Measurements from ENCODE around the gene GPR32.

DNA sequence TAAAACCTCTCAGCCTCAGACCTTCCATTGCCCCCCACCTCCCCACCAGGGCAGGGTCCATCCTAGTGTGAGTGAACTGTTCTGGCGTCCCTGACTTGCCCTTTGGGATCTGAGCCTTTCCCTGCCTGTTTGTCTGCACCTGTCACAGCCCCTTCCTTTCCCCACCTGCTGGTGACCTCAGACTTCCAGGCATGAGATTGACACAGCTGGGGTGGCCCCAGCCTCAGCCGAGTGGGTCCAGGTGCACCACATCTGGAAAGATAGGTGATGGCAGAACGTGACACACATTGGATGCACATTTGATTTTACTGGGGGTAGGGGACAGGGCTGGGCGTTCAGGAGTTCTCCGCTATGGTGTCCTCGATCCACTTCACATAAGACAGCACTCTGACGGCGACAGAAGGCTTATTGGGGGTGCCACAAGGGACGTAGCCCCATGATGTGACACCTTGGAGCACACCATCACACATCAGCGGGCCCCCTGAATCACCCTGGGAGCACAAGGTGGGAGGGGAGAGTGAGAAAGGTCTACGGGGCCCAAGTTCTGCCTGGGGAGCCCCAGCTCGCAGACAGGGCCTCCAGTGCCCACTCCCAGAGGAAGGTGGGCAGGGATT lies 48.7 kb downstream of the GPR32 start:
- TF ChIP-seq, protein P1, sequence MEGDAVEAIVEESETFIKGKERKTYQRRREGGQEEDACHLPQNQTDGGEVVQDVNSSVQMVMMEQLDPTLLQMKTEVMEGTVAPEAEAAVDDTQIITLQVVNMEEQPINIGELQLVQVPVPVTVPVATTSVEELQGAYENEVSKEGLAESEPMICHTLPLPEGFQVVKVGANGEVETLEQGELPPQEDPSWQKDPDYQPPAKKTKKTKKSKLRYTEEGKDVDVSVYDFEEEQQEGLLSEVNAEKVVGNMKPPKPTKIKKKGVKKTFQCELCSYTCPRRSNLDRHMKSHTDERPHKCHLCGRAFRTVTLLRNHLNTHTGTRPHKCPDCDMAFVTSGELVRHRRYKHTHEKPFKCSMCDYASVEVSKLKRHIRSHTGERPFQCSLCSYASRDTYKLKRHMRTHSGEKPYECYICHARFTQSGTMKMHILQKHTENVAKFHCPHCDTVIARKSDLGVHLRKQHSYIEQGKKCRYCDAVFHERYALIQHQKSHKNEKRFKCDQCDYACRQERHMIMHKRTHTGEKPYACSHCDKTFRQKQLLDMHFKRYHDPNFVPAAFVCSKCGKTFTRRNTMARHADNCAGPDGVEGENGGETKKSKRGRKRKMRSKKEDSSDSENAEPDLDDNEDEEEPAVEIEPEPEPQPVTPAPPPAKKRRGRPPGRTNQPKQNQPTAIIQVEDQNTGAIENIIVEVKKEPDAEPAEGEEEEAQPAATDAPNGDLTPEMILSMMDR (tag by site-specific recombination; IDR thresholded peaks at IDR 0.05): no peak
- TF ChIP-seq, protein P2, sequence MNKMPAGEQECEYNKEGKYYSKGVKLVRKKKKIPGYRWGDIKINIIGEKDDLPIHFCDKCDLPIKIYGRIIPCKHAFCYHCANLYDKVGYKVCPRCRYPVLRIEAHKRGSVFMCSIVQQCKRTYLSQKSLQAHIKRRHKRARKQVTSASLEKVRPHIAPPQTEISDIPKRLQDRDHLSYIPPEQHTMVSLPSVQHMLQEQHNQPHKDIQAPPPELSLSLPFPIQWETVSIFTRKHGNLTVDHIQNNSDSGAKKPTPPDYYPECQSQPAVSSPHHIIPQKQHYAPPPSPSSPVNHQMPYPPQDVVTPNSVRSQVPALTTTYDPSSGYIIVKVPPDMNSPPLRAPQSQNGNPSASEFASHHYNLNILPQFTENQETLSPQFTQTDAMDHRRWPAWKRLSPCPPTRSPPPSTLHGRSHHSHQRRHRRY (tag by site-specific recombination; IDR thresholded peaks at IDR 0.05): no peak
- TF ChIP-seq ZNF654 (tag by site-specific recombination; IDR thresholded peaks at IDR 0.05; ENCODE audit: low read depth) (no peak), ZNF777 (tag by site-specific recombination; IDR thresholded peaks at IDR 0.05; ENCODE audit: borderline replicate concordance) (no peak), ZNF394 (tag by site-specific recombination; IDR thresholded peaks at IDR 0.05; ENCODE audit: borderline replicate concordance) (no peak), ZNF174 (tag by site-specific recombination; IDR thresholded peaks at IDR 0.05) (no peak), ZNF138 (tag by site-specific recombination; IDR thresholded peaks at IDR 0.05; ENCODE audit: borderline replicate concordance) (no peak), BCL11B (tag by site-specific recombination; IDR thresholded peaks at IDR 0.05; ENCODE audit: low read depth) (no peak)
